Upper lobe of left lung (tissue), 4 donors: ENCODE data around the gene NKAPL.

ENCODE experiments used
- CTCF ChIP-seq, 6 experiments: fragments of 450-650 bp in 4 of 6; fragments of 200-600 bp in 2 of 6; sonication (generic) in 2 of 6; IDR thresholded peaks; one replicate each; pipeline ENCODE4 v1.5.1; 2016 to 2019; ENCODE audit warnings: antibody characterized with exemption in 6 of 6
- EP300 ChIP-seq, 4 donors: sonication (generic); formaldehyde crosslinking; IDR thresholded peaks; one replicate each; pipeline ENCODE4 v1.5.1; 2017; ENCODE audit warnings: antibody characterized with exemption in 4 of 4, control low read depth in 2 of 4
- POLR2A ChIP-seq, 4 donors: fragments of 450-650 bp; IDR thresholded peaks; one replicate each; pipeline ENCODE4 v1.5.1; 2016 to 2017; ENCODE audit warnings: antibody characterized with exemption in 4 of 4, mild to moderate bottlenecking in 2 of 4
- POLR2AphosphoS5 ChIP-seq, 2 donors: sonication (generic); formaldehyde crosslinking; IDR thresholded peaks; one replicate each; pipeline ENCODE4 v1.5.1; 2017; ENCODE audit warnings: antibody characterized with exemption in 2 of 2

GRCh38 chr6:28224131-28225055 lies 34.7 kb upstream of the NKAPL start:
- no peak for TF ChIP-seq CTCF (IDR thresholded peaks at IDR 0.05)
- TF ChIP-seq POLR2A (IDR thresholded peaks at IDR 0.05): no peak
- no peak for TF ChIP-seq POLR2AphosphoS5 (IDR thresholded peaks at IDR 0.05)
- no peak for TF ChIP-seq EP300 (IDR thresholded peaks at IDR 0.05)
